NCI-H146 treated with DMSO at 0.1 percent for 48 hours (cell line): Measurements from ENCODE around the gene LDOC1.
"Not testable (repeated sequence)": the region's sequence is repeated elsewhere in the genome, so short reads cannot be mapped to it uniquely, and the experiment has no call there.

Experiments
- DNase-seq: peaks from one replicate; lab custom pipeline; 2025; ENCODE audit not compliant: unreplicated experiment; lab: John Stamatoyannopoulos, UW

Gene LDOC1

DNA sequence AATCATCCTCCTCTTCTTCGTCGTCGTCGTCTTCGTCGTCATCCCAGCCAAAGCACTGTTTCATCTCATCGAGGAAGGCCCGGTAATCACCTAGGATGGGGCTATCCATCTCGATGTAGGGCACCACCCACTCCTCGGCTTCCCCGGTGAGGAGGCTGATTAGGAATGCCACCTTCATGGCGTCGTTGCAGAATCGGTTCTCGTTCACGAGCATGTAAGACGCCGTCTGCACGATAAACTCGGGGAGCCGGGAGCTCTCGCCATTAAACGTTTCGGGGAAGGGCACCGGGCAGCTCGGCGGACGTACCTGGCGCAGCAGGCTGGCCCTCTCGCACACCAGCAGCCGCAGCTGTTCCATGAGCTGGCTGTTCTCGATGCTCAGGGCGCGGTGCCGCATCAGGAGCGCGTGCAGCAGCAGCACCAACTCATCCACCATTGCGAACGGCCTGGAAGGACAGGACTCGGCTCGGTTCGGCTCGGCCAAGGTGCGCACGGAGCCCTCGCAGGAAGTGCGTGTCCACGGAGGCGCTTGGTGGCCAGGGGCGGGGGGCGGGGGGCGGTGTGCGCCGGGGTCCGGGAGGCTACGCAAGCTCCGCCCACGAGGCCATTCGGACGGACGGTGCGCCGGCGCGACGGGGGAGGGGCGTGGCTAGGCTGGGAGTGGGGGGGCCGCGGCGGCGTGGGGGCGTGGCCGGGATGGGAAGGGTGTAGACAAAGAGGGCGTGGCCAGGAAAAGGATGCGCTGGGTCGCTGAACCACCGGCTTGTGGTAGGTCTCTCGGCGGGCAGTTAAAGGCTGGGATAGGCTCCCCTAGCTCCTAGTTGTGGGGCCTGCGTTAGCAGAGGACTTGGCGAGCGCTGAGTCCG is at the start of gene LDOC1:
Gene LDOC1 (minus strand): TSS at position 544 of the 866 bp plus-strand sequence. CDS start 108 bp downstream, at position 436.
- DNase-seq, result peak; percentile 55

- DNase-seq, result no peak
Measured at GRCh38 chrX:141221611-141222010, 44.7 kb upstream of the LDOC1 start.

DNA sequence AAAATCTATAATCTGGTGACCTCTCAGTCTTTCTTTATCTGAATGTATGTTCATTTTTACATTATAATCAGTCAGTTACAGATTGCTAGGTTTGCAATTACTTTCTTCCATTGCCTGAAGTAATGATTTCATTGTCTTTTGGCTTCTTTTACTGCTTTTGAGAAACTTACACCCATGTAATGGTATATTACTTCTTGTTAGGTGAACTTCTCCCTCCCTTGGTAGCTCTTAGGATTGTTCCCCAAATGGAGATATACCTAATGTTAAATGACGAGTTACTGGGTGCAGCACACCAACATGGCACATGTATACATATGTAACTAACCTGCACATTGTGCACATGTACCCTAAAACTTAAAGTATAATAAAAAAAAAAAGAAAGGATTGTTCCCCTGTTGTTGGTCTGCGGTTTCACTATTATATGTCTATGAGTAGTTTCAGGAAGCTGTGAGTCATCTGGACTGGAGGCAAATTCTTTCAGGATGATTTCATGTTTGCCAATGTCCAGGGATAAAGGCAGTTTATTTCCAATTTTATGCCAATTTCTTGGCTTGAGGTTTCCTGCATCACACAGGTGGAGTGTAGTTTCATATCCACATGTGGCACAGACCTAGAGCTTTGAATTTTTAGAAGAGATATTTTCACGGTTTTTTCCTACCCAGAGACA is 43.5 kb upstream of the LDOC1 start:
- DNase-seq, result no peak

- no peak for DNase-seq
Measured at GRCh38 chrX:141214196-141214595, 37.3 kb upstream of the LDOC1 start.

- DNase-seq, result no peak
Measured at GRCh38 chrX:141201962-141202361, 25.0 kb upstream of the LDOC1 start.

GRCh38 chrX:141188573-141188972 is 11.6 kb upstream of the LDOC1 start:
- DNase-seq, result not testable (repeated sequence)

- DNase-seq, result no peak
Measured at GRCh38 chrX:141185366-141185765, 8.4 kb upstream of the LDOC1 start.

DNA sequence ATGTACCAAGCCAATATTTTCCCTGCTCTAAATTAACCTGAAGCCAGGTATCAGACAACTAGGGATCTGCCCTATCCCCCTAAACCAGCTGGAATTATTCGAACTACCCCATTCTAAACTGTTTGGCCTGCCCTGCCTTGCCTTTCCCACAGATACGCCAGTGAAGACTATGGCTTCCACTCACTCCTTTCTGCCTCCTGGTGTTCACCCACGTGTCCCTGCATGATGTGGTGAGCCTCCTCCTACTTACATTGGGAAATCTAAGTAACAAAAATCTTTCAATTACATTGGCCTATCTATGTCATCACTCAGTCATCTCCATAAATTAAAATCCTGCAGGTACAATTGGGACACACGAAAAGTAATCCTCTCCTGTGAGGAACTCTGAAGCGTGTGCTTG is 6.1 kb upstream of the LDOC1 start:
- no peak for DNase-seq

DNA sequence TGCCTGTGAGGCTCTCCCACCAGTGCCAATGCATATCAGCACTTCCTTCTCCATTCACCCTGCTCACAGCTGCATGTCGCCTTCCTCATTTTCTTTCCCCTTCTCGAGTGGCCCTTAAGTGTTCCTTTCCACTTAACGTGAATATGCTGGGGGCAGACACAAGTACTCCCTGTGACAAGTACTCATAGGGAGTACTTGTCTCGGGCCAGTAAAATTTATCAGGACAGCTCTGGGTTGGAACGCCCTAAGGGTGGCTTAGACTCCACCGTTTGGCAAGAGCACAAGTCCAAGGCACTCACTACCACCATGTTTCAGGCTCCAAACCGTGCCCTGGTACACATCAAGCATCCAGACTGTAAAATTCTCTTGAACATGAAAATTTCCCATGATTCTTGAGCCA is 3.9 kb upstream of the LDOC1 start:
- no peak for DNase-seq

GRCh38 chrX:141175786-141176185 is 1.1 kb downstream of the LDOC1 start:
- DNase-seq, result no peak

DNA sequence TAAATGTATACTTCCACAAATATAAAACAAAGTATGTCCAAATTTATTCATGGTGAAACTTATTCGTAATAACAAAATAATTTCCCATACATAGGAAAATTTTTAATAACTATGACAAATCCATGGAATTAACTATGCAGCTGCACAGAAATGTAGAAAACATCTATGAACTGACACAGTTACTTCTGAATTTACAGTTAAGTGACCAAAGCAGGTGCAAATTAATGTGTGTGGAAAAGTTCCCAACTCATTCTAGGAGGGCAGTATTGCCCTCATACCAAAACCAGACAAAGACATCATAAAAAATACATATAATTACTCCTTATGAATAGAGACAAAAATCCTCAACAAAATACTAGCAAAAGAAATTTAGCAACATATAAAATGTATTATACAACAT is 12.5 kb downstream of the LDOC1 start:
- DNase-seq, result no peak

DNA sequence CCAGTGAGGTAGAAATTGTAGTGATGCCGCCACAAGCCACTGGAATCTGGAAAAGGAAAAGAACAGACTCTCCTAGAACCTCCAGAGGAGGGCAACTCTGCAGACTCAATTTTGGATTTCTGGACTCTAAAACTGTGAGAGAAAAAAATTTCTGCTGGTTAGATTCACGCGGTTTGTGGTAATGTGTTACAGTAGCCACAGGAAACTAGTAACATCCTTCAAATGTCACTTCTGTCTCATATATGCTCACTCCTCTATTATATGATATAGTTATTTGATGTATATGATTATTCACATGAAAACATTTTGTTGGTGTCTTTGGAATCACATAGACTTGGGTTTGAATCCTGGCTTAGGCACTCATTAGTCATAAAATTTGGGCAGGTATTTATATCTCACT is 18.8 kb downstream of the LDOC1 start:
- DNase-seq, result no peak

- DNase-seq, result not testable (repeated sequence)
Measured at GRCh38 chrX:141155231-141155630, 21.7 kb downstream of the LDOC1 start.

DNA sequence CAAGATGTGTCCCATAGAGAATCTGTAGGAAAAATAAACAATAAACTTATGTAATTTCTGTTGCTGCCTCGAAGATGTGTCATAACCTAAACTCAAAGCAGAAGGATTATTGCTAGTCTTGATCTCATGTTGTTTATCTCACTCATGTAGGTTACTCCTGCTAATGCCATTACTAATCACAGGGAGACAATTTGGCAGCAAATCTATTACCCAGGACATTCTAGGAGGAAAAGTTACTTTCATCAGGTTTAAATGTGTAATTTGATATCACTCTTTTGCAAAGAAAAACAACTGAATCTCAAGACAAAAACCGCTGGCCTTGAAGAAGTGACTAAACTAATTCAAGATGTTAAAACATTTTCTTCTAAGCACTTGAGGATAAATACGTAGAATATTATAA is 34.0 kb downstream of the LDOC1 start:
- DNase-seq, result no peak

GRCh38 chrX:141133272-141133671 is 43.7 kb downstream of the LDOC1 start:
- no peak for DNase-seq

- no peak for DNase-seq
Measured at GRCh38 chrX:141127146-141127545, 49.8 kb downstream of the LDOC1 start.
